GM10266 (cell line): Measurements from ENCODE around the gene ZNF783.

ENCODE experiments used
- DNase-seq: peaks from one replicate; pipeline ENCODE4 v3.0.0; 2012; ENCODE audit errors: extremely low spot score
- TF ChIP-seq, protein P1 (sequence below): IDR thresholded peaks from 2 replicates; pipeline ENCODE4 v1.5.1; 2012; ENCODE audit warnings: mild to moderate bottlenecking, low read depth; ENCODE audit not compliant: control insufficient read depth, insufficient read depth; ENCODE audit errors: missing control alignments

Gene ZNF783

DNA sequence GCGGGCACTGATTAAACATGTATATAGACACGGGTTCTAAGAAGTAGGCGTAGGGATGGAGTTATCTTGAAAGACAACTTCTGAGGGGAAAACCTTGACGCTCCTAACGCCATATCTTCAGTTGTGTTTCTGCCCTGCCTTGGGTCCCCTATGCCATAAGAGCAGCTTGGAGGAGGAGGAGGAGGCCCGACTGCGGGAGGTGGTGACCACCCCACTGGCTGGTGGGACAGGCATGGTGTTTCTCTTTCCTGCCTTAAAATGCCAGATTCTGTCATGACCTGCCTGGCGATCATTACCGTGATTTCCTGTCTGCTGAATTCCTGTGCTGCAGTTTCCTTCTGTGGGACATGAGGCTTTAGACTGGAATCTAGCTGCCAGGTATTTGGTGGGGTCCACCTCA is 15.9 kb downstream of the ZNF783 start:
- DNase-seq, result no peak
- TF ChIP-seq, protein P1, sequence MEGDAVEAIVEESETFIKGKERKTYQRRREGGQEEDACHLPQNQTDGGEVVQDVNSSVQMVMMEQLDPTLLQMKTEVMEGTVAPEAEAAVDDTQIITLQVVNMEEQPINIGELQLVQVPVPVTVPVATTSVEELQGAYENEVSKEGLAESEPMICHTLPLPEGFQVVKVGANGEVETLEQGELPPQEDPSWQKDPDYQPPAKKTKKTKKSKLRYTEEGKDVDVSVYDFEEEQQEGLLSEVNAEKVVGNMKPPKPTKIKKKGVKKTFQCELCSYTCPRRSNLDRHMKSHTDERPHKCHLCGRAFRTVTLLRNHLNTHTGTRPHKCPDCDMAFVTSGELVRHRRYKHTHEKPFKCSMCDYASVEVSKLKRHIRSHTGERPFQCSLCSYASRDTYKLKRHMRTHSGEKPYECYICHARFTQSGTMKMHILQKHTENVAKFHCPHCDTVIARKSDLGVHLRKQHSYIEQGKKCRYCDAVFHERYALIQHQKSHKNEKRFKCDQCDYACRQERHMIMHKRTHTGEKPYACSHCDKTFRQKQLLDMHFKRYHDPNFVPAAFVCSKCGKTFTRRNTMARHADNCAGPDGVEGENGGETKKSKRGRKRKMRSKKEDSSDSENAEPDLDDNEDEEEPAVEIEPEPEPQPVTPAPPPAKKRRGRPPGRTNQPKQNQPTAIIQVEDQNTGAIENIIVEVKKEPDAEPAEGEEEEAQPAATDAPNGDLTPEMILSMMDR, result no peak

DNA sequence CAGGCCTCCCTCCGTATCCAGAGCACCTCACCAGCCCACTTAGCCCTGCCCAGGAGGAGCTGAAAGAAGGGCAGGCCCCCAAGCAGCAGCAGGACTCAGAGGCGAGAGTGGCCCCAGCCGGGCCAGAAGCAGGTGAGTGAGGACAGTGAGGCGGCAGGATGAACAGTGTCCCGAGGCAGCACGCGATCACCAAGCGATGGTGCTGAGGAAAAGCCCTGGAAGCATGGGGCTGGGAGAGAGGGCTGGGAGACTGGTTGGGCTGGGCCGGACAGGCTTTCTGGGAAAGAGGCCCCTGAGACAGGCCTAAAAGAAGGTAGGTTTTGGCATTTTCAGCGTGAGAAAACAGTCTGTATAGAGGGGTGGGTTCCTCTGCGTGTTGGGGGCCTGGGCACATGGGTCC is 16.4 kb downstream of the ZNF783 start:
- TF ChIP-seq, protein P1, result no peak
- DNase-seq, result no peak

DNA sequence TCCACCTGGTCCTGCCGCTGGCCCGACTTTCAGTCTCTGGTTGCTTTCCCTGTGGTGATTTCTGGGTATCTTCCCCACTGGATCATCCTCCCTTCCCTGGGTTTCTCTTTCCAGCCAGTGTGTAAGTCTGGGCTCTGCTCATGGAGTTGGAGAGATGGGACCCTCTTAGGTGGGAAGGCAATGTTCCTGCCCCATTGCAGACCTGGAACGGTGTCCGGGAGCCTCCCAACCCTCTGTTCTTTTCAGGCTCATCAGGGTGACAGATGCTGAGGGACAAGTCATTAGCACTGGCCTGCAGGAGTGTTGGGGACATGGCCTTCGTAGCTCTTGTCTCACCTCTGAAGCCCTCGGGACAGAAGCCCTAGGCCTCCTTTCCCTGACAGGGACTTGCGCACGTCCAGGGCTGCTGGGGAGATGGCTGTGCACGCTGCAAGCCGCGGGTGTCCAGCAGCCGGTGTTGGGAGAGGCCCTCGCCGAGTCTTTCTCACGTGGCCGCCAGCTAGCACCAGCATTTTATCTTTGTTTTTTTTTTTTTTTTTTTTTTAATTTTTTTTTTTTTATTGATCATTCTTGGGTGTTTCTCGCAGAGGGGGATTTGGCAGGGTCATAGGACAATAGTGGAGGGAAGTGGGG is 17.2 kb downstream of the ZNF783 start:
- TF ChIP-seq, protein P1, result no peak
- DNase-seq, result no peak

- DNase-seq, result no peak
- TF ChIP-seq, protein P1, result no peak
Measured at GRCh38 chr7:149280151-149280550, 18.2 kb downstream of the ZNF783 start.

- TF ChIP-seq, protein P1, result no peak
- no peak for DNase-seq
Measured at GRCh38 chr7:149280661-149281507, 18.9 kb downstream of the ZNF783 start.

DNA sequence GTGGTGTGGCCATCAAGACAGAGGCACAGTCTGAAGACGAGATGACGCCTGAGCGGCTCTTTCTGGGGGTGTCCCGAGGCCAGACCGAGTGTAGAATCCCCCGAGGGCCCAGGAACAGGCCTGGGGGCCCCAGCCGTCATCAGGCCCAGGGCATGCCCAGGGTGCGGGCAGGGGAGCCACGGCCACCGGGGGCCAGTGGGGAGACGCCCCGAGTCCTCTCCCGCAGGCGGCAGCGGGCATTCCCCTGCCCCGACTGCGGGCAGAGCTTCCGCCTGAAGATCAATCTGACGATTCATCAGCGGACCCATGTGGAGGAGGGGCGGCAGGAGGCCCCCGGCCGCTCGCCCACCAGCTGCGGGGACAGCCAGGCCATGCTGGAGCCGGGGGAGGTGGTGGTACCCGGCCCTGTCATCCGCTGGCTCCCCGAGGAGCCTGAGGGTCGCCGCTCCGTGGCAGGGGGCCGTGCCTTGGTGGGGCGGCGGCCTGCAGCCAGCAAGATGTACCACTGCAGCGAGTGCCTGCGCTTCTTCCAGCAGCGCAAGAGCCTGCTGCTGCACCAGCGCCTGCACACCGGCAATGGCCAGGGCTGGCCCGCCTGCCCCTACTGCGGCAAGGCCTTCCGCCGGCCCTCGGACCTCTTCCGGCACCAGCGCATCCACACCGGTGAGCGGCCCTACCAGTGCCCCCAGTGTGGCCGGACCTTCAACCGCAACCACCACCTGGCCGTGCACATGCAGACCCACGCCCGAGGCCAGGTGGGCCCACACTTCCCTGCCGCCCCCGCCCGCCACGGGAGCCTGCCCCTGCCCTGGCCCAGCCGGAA is 19.7 kb downstream of the ZNF783 start:
- DNase-seq, result no peak
- TF ChIP-seq, protein P1, result no peak
